GM21447 (cell line): ENCODE data around the gene GPRC5D.

Experiments
- ATAC-seq: cut with Tn5 transposase; IDR thresholded peaks from one replicate; pipeline ENCODE4 v1.9.1; 2021; ENCODE audit not compliant: unreplicated experiment

The GPRC5D gene

DNA sequence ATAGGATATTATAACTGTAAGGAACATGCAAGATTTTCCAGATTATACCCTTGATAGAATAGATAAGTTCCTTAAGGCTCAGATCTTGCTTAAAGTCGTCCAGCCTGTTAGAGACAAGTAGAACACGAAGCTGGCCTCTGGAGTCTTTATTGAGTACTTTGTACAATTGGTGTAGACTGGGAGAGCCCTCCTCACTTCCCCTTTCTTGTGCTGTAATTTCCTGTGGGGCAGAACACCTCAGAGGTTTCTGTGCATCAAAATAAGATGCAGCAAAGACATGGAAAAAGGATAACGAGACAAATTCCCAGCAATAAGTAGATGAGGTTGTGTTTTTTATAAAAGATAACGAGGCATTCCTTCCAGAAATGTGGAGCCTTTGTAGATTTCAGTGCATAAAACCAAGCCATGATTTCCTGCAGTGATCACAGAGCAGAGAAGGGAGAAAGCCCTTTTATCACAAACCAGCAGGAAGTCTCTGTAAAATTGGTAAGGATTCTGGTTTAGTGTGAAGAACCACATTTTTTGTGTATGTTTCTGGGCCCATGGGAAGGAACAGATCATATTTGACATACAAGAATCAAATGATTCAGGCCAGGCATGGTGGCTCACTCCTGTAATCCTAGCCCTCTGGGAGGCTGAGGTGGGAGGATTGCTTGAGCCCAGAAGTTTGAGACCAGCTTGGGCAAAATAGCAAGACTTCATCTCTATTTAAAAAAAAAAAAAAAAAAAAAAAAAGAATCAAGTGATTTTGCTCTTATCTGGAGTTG, 42.6 kb downstream of the GPRC5D start:
- no peak for ATAC-seq

DNA sequence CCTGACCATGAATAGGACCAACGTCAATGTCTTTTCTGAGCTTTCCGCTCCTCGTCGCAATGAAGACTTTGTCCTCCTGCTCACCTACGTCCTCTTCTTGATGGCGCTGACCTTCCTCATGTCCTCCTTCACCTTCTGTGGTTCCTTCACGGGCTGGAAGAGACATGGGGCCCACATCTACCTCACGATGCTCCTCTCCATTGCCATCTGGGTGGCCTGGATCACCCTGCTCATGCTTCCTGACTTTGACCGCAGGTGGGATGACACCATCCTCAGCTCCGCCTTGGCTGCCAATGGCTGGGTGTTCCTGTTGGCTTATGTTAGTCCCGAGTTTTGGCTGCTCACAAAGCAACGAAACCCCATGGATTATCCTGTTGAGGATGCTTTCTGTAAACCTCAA, 43.3 kb downstream of the GPRC5D start:
- ATAC-seq: no peak

DNA sequence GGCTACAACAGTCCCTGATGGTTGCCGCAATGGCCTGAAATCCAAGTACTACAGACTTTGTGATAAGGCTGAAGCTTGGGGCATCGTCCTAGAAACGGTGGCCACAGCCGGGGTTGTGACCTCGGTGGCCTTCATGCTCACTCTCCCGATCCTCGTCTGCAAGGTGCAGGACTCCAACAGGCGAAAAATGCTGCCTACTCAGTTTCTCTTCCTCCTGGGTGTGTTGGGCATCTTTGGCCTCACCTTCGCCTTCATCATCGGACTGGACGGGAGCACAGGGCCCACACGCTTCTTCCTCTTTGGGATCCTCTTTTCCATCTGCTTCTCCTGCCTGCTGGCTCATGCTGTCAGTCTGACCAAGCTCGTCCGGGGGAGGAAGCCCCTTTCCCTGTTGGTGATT, 43.7 kb downstream of the GPRC5D start:
- ATAC-seq: no peak

DNA sequence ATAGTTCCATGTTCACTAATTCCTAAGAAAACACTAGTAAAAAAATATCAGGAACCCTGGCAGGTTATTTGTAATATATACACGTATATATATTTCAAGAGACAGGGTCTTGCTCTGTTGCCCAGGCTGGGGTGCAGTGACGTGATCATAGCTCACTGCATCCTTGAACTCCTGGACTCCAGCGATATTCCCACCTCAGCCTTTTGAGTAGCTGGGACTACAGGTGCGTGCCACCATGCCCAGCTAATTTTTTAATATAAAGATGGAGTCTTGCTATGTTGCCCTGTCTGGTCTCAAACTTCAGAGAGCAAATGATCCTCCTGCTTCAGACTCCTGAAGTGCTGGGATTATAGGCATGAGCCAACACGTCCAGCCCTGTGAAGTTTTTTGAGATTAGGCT, 44.4 kb downstream of the GPRC5D start:
- ATAC-seq: no peak

DNA sequence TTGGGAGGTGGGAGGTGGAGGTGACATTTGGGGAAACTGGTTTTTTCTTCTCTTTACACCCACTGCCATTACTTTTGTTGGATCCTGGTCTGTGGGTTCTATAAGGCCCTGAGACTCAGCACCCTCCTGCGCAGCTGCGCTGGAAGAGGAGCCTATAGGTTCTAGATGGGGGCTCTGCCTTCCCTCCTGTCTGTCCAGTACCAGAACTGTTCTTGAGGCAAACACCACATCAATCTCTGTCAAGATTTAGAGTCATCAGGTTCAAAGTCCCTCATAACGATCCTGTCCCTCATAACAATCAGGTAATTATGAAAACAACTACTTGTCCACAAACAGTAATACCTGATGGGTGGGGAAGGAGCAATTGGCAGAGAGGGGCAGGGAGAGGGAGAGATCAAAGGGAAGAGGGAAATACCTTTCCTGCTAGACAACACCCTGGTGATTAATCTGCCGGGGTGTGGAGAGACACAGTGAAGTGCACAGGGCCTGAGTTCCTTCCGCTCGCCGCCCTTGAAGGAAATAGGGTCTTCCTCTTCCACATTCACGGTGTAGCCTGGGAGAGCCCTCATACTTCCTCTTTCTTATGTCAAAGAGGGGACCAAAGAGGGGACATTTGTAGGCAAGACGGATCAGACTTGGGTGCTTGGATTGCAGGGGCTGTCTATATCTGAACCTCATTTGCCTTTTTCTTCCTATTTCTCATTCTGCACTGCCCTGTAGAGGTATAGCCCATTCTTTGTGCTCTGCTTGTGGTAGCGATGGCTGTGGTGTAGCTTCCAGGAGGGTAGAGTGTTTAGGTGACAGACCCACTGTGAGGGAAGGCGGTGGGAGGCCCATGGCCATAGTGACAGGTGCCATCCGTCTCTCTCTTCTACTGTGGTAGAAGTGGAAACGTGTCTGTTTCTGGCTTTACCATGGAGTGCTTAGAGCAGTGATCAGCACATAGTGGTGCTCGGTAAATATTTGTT, 48.0 kb downstream of the GPRC5D start:
- ATAC-seq: no peak

DNA sequence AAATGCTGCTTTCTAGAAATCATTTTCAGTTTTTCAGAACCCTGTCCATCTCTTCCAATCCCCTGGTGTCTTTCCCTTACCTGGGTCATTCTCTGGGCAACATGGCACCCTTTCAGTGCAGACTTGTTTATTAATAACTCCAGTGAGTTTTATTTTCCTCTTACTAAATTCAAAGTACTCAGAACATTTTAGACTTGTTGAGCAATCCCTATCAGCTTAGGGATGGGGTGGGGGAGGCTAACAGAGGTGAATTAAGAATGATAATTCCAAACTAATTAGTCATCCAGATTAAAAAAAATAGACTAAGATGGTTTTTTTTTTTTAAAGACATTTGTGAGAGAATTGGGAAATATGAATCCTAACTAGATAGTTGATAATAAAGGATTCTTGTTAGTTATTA, 49.9 kb downstream of the GPRC5D start:
- ATAC-seq: no peak

DNA sequence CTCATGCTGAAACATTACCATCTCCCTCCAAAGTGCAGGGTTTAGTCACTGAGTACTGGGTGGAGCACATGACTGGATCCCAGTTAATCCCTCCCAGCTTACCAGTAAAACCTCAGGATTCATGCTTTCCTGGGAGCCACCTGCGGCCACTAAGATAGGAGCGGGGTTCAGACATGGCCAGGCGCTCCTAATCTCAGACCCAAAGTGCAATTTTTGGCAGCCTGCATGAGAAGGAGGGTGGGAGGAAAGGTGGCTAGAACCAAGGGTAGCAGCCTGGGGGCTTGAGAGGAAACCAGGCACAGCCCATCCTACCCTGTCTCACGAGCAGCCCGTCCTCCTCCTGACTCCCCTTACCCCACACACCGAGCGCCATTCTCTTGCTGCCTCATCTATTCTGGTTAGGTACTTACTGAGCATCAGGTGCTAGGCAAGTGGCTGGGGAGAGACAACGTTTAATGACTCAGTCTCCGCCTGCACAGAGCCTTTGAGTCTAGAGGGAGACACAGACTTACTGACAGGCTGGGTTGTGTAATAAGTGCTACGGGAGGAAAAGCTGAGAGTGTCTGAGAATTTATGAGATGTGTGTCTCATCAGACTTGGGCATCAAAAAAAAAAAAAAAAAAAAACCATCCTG, 50.7 kb downstream of the GPRC5D start:
- ATAC-seq: no peak

DNA sequence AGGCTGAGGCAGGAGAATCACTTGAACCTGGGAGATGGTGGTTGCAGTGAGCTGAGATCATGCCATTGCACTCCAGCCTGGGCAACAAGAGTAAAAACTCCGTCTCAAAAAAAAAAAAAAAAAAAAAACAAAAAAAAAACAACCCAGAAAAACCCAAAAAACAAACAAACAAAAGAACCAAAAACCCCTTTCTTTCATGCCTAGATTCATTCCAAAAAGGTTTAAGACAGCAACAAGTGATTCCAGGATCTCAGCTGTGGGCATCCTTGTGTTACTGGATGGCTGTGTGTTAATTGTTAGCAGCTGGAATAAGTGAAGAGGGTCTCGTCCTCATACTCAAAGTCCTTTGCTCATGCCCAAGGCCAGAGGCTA, 51.2 kb downstream of the GPRC5D start:
- no peak for ATAC-seq

DNA sequence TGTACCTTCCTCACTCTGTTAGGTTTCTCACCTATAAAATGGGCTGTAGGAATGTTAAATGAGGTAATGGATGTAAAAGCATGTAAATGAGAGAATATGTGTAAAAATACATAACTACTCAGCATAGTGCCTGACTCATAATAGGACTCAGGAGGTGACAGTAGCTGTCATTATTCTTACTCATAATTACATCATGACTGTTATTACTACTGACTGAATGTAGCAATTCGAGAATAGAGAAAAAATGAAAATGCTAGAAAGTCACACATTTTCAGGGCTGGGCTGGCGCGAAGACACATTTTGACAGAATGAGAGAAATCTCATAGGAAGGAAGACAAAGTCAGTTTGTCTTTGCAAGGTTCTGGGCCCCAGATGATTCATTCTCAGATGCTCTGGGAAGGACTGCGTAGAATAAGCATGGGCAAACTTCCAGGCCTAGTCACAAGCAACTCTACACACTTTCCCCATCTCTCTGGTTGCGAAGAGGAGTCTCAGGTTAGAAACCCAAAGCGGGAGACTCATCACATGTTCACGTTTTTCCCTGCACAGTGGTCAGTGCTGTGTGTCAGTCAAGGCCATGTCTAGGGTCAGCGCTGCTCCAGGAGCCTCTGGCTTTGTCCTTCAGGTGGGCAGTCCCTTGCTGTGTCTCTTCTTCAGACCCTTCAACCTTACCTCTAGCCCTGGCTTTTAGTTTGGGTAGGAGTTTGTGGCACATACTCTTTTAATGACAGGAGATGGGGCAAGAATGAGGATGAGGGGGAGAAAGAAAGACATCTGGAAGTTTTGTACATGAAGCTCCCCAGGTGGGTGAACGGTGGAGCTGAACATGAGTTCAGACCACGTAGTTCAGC, 52.2 kb downstream of the GPRC5D start:
- ATAC-seq: peak; percentile 82

DNA sequence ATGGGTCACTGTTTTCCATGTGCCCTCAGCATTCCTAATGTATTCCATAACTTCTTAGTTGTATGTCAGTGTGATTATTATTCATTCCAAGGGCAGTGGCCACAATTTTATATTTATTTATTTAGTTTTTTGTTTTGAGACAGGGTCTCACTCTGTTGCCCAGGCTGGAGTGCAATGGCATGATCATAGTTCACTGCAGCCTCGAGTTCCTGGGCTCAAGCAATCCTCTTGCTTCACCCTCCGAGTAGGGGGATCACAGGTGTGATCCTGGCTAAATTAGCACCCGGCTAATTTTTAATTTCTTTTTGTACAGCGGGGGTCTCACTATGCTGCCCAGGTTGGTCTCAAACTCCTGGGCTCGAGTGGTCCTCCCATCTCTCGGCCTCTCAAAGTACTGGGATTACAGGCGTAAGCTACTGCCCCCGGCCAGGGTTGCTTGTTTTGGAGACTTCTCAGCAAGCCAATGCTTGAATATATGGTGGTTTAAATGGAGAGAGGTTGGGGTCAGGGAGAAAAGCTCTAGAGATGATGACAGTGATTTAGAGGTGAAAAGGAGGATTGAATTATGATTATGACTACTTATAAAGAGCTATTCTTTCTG, 53.0 kb downstream of the GPRC5D start:
- ATAC-seq: no peak

DNA sequence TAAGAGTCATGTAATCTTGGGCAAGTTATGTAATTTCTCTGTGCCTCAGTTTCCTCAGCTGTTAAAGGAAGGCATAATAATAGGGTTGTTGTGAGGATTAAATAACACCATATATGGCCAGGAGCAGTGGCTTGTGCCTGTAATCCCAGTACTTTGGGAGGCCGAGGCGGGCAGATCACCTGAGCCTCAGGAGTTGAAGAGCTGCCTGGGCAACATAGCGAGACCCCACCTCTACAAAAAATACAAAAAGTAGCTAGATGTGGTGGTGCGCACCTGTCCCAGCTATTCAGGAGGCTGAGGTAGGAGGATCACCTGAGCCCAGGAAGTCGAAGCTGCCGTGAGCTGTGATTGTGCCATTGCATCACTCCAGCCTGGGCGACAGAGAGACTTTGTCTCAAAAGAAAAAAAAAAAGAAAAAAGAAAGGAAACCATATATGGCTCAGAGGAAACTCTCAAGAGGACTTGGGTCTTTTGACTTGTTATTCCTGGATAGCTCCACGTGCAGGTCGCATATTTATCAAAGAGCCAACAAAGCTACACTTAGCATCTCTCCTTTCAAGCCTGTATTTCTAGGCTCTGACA, 53.7 kb downstream of the GPRC5D start:
- no peak for ATAC-seq

DNA sequence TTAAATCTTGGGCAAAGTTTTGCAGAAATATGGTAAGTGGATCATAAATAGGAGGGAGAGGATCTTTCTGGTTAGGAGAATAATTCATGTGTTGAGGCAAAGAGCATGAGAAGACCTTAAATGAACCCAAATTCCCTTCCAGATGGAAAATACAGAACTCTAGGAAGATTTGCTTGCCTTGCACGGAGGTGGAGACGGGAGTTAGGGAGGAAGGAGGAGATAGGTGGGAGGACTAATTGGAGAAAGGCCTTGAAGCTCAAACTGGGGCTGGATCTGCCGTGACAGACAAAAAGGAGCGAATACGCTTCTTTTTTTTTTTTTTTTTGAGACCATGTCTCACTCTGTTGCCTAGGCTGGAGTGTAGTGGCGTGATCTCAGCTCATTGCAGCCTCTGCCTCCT, 54.7 kb downstream of the GPRC5D start:
- no peak for ATAC-seq

DNA sequence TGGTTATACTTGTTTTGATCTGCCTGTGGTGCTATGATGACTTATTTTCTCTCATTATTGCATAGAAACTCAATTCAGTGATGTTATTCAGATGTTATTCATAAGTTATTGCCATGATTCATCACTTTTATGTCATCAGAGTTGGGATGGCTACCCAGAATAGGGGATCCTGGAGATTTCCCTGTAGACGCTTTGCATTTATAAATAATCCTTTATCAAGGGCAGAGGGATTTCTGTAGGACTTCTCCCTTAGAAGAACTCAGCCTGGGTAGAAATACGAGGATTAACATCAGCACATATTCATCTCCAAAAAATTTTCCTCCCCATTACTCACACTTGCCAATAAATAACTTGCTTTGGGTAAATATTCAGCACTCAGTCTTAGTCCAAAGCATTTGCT, 55.7 kb downstream of the GPRC5D start:
- ATAC-seq: no peak

DNA sequence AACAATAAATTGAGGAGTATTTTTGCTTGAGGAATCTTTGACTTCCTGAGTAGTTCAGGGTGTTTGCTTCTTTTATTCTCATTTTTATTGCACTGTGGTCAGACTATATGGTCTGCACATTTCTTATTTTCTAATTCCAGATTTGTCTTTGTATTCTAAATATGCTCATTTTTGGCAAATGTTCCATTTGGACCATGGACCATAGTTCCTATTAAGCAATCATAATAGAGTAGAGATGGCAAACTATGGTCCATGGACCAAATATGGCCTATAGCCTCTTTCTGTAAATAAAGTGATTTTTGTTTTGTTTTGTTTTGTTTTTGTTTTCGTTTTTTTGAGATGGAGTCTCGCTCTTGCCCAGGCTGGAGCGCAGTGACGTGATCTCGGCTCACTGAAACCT, 58.5 kb downstream of the GPRC5D start:
- ATAC-seq: no peak

DNA sequence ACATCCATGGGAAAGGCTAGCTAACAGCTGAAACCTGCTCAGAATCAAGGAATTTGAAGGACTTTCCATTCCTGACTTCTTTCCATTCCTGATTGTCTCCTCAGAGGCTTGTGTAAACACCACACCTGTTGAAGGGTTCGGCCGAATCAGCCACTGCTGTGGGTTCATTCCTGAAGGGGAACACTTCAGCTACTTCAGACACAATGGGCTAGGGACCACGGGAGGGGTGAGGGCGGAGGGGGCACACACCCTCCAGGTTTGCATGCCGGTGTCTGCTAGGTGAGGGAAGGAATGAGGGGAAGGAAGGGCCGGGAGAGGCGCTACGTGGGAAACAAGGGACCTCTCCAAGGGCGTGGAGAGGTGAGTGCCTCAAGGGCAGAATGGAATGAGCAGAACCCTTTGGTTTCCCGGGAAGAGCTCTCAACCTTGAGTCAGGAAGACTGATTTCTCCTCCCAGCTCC, 59.3 kb downstream of the GPRC5D start:
- ATAC-seq: no peak

DNA sequence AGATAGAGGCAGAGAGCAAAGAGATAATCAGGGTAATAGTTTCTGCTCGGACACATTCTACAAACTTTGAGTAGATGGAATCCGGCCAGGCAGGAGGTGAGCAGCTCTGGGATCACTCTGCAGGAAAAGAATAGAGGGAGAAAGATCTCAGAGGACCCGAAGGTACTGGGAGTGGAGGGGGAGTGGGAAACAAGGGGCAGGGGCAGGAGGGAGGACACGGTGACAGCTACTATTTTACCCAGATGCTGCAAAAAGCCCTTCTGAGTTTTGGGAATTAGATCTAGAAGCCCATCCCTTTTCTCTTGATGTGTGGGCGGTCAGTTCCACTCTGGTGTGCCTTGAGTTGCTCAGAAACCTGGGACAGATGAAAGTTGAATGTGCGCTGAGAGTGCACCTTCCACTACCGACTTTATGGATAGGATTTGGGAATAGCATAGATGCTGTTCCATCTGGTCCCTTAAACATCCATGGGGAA, 60.1 kb downstream of the GPRC5D start:
- no peak for ATAC-seq

DNA sequence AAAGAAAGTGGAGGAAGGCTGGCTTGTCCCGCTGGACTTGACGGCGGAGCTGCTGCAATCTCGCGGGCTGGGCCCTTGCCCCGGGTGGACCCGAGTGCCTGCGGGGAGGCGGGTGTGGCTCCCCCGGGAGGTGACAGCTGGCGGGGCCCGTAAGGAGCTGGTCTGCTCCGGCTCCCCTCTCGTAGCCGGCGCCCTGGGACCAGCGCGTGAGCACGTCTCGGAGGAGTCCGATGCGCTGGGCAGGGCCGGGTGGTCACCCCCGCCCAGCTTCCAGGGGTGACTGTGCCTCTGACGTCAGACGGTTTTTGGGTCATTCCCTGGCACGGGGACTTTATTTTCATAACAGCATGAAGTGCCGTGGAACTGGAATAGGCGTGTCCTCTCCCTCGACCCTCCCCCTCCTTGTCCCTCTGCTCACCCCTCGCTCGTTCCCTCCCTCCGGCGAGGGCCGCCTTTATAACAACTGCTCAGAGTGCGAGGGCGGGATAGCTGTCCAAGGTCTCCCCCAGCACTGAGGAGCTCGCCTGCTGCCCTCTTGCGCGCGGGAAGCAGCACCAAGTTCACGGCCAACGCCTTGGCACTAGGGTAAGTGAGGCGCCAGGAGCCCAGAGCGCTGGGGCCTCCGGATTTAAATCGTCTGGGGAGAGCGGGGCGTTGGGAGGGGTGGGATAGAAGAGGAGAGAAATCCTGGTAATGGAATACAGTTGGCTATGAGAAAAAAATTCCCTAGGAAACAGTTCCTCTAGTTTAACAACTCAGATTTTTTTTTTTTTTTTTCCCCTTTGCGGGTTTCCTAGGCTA, 60.7 kb downstream of the GPRC5D start, which contains the start of gene GPRC5A:
Gene GPRC5A, plus strand, starts transcription at position 483 of the 801 bp plus-strand sequence. CDS start 16,688 bp downstream, outside the sequence.
- no peak for ATAC-seq
